Subcutaneous abdominal adipose tissue (tissue), 5 donors: Measurements from ENCODE around the gene FBXL4.

Experiments
- H3K27ac ChIP-seq: one replicate; pipeline ENCODE4 v1.7.0; 2013; ENCODE audit warnings: low read depth, mild to moderate bottlenecking, inconsistent platforms, low read length, moderate library complexity
- H3K27me3 ChIP-seq, 5 donors: one replicate each; pipeline ENCODE4 v1.7.0; 2013; ENCODE audit warnings: low read length in 5 of 5, inconsistent platforms in 1 of 5; ENCODE audit not compliant: control insufficient read depth in 5 of 5, insufficient read depth in 4 of 5
- H3K36me3 ChIP-seq, 5 donors: one replicate each; pipeline ENCODE4 v1.7.0; 2013; ENCODE audit warnings: low read length in 5 of 5; ENCODE audit not compliant: control insufficient read depth in 5 of 5, insufficient read depth in 5 of 5
- H3K4me1 ChIP-seq, 5 donors: one replicate each; pipeline ENCODE4 v1.7.0; 2013; ENCODE audit warnings: low read length in 5 of 5, mild to moderate bottlenecking in 3 of 5, moderate library complexity in 1 of 5; ENCODE audit not compliant: control insufficient read depth in 5 of 5, insufficient read depth in 5 of 5
- H3K4me3 ChIP-seq, 5 donors: one replicate each; pipeline ENCODE4 v1.7.0; 2013; ENCODE audit warnings: low read length in 5 of 5, low read depth in 1 of 5
- H3K9ac ChIP-seq, 5 donors: one replicate each; pipeline ENCODE4 v1.7.0; 2013; ENCODE audit warnings: low read length in 5 of 5, mild to moderate bottlenecking in 4 of 5, moderate library complexity in 3 of 5
- H3K9me3 ChIP-seq, 5 donors: one replicate each; pipeline ENCODE4 v1.7.0; 2013; ENCODE audit warnings: low read length in 5 of 5; ENCODE audit not compliant: control insufficient read depth in 5 of 5
- donor health status: healthy.
- donor health status: healthy.
- donor health status: healthy.
- donor health status: healthy.
- donor health status: healthy.

Gene FBXL4

GRCh38 chr6:98947411-98948292 is at the start of gene FBXL4:
FBXL4 (minus strand) TSS chr6:98947946; CDS start chr6:98926988, 20,958 bp downstream.
- Histone ChIP-seq H3K27ac (peak within 1 kb of the TSS; percentile 51), H3K4me1 (peaks cover 2 to 33% (median 20%) of the 10 kb centered on the region in 5 donors), H3K4me3 (peak within 1 kb of the TSS; percentile 84 to 94 (median 92)), H3K27me3 (no peaks in the 10 kb centered on the region), H3K36me3 (no peaks in the 10 kb centered on the region), H3K9ac (peak within 1 kb of the TSS; percentile 65 to 96 (median 90)), H3K9me3 (no peaks in the 10 kb centered on the region)

DNA sequence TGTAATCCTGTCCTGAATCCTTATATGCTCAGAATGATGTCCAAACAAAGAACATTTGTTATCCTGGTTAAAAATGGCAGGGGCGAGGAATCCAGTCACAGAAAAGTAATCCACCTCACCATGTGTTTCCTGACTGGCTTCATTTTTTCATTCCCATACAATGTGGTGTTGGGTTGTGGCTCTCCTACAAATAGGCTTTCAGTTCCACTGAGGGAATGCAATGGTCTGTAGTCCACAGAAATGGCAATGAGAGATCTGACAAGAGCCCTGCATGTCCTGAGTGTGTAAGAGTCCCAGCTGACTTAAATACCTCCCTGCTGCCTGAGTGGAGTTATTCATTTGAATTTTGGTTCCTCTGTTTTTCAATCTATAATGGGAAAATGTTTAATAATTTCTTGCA is 47.4 kb upstream of the FBXL4 start:
- Histone ChIP-seq H3K4me3 (no peak overlapping the region), H3K4me1 (no peaks in the 10 kb centered on the region), H3K9me3 (no peaks in the 10 kb centered on the region), H3K27ac (no peak overlapping the region), H3K9ac (no peak overlapping the region), H3K27me3 (no peaks in the 10 kb centered on the region), H3K36me3 (no peaks in the 10 kb centered on the region)

GRCh38 chr6:98992535-98992934 is 44.8 kb upstream of the FBXL4 start:
- no peak overlapping the region for H3K4me3 ChIP-seq
- no peak overlapping the region for H3K27ac ChIP-seq
- H3K36me3 ChIP-seq, result no peaks in the 10 kb centered on the region
- no peaks in the 10 kb centered on the region for H3K9me3 ChIP-seq
- no peaks in the 10 kb centered on the region for H3K27me3 ChIP-seq
- H3K9ac ChIP-seq, result no peak overlapping the region
- no peaks in the 10 kb centered on the region for H3K4me1 ChIP-seq

GRCh38 chr6:98986071-98986615 is 38.4 kb upstream of the FBXL4 start:
- no peaks in the 10 kb centered on the region for H3K9me3 ChIP-seq
- no peaks in the 10 kb centered on the region for H3K27me3 ChIP-seq
- H3K36me3 ChIP-seq, result no peaks in the 10 kb centered on the region
- H3K9ac ChIP-seq, result no peak overlapping the region
- no peak overlapping the region for H3K4me3 ChIP-seq
- no peak overlapping the region for H3K27ac ChIP-seq
- H3K4me1 ChIP-seq, result no peaks in the 10 kb centered on the region

DNA sequence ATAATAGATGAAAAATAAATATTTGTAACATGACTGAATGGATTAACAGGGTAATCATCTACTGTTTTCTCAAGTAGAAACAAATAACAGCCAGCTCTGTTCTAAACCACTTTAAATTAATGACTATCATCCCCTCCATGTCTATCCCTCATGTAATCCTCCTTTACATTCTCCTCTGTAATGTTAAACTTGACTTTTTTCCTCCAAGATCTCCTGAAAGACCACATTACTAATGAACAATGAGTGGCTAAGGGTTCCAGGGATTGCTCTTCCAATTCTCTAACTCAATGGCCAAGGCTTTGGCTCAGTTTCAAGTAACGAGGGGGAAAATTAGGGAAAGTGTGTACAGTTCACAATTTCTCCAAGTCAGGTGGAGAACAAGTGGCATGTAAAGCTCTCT is 37.6 kb upstream of the FBXL4 start:
- H3K4me1 ChIP-seq, result no peaks in the 10 kb centered on the region
- H3K9ac ChIP-seq, result no peak overlapping the region
- H3K27ac ChIP-seq, result no peak overlapping the region
- H3K4me3 ChIP-seq, result no peak overlapping the region
- no peaks in the 10 kb centered on the region for H3K27me3 ChIP-seq
- H3K9me3 ChIP-seq, result no peaks in the 10 kb centered on the region
- H3K36me3 ChIP-seq, result no peaks in the 10 kb centered on the region

DNA sequence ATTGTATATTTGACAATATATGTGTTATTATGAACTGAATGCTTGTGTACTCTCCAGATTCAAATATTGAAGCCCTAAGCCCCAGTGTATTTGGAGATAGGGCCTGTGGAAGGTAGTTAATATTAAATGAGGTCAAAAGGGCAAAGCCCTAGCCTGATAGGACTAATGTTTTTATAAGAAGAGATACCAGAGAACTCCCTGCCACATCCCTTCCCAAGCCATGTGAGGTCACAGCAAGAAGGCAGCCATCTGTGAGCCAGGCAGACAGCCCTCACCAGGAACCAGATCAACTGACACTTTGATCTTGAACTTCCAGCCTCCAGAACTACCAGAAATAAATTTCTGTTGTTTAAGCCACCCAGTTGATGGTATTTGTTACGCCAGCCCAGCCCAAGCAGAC is 36.4 kb upstream of the FBXL4 start:
- H3K27me3 ChIP-seq, result no peaks in the 10 kb centered on the region
- no peaks in the 10 kb centered on the region for H3K36me3 ChIP-seq
- no peak overlapping the region for H3K9ac ChIP-seq
- no peak overlapping the region for H3K27ac ChIP-seq
- H3K4me1 ChIP-seq, result peaks cover 0 to 7% (median 5%) of the 10 kb centered on the region in 5 donors
- no peaks in the 10 kb centered on the region for H3K9me3 ChIP-seq
- no peak overlapping the region for H3K4me3 ChIP-seq

DNA sequence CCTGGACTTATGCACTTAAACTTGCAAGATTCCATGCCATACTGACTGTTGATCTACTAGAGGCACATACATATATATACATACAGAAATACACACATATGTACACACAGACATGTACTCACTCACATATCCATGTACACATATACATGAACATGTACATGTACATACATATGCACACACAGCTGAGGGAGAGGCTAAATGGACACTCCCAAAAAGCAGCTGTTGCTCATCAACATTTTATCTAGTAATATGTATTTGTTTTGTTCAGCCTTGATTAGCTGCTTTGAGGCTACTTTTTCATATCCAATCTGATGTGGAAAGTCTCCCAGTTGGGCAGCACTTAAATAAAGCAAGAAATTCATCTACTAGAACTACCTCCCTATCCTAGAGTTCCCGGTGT is 33.7 kb upstream of the FBXL4 start:
- H3K9me3 ChIP-seq, result no peaks in the 10 kb centered on the region
- no peak overlapping the region for H3K9ac ChIP-seq
- H3K27ac ChIP-seq, result no peak overlapping the region
- no peak overlapping the region for H3K4me3 ChIP-seq
- H3K36me3 ChIP-seq, result no peaks in the 10 kb centered on the region
- H3K27me3 ChIP-seq, result no peaks in the 10 kb centered on the region
- H3K4me1 ChIP-seq, result peaks cover 0 to 10% (median 6%) of the 10 kb centered on the region in 5 donors

DNA sequence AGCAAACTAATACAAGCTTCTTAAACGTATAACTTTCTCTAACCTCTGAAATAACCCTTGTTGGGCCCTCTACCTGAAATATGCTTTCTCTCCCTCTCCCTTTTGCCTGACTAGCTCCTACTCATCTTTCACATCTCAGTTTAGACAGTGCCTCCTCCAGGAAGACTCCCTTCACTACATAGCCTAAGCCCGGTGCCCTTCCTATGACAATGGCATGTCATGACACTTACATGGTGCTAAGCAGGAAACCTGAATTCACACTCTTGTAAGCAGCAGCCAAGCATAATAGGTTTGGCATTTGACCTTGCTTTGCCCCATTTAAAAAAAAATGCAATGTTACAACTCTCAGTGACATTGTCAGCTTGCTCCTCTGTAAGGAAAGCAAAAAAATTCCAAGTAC is 33.1 kb upstream of the FBXL4 start:
- Histone ChIP-seq H3K36me3 (no peaks in the 10 kb centered on the region), H3K9me3 (no peaks in the 10 kb centered on the region), H3K4me1 (peaks cover 0 to 10% (median 6%) of the 10 kb centered on the region in 5 donors), H3K27me3 (no peaks in the 10 kb centered on the region), H3K9ac (no peak overlapping the region), H3K4me3 (no peak overlapping the region), H3K27ac (no peak overlapping the region)

- peaks cover 0 to 10% (median 6%) of the 10 kb centered on the region in 5 donors for H3K4me1 ChIP-seq
- no peak overlapping the region for H3K9ac ChIP-seq
- no peak overlapping the region for H3K27ac ChIP-seq
- no peaks in the 10 kb centered on the region for H3K9me3 ChIP-seq
- no peaks in the 10 kb centered on the region for H3K36me3 ChIP-seq
- no peaks in the 10 kb centered on the region for H3K27me3 ChIP-seq
- no peak overlapping the region for H3K4me3 ChIP-seq
Measured at GRCh38 chr6:98977671-98978292, 30.0 kb upstream of the FBXL4 start.
